ENCODE measurements around the gene U2SURP.

GRCh38 chr3:142952272-142953193 is 48.8 kb upstream of the U2SURP start:
- no peak for TF ChIP-seq CTCF (IDR thresholded peaks at IDR 0.05)
- TF ChIP-seq POLR2A (IDR thresholded peaks at IDR 0.05), result no peak

Data from body of pancreas (tissue), 4 donors.